Right atrium auricular region (tissue), 2 donors: ENCODE measurements around the gene GNAZ. TPM values are rescaled to one million over a fixed set of nuclear protein-coding genes. Genes with fewer than 3 reads are reported as not detected.

Experiments used
- DNase-seq: peaks from one replicate; pipeline ENCODE4 v3.0.0-alpha.2; 2019; ENCODE audit warnings: low spot score
- H3K27ac ChIP-seq, 2 donors: fragments of 200-600 bp; sonication (generic); 1 replicate in 1 of 2; 2 replicates in 1 of 2; pipeline ENCODE4 v1.5.1; 2016 to 2019
- H3K27me3 ChIP-seq, 2 donors: fragments of 200-600 bp; sonication (generic); one replicate each; pipeline versions ENCODE4 v1.5.1 to v1.6.0; 2017 to 2019
- H3K36me3 ChIP-seq: fragments of 200-600 bp; sonication (generic); one replicate; pipeline ENCODE4 v1.5.1; 2016
- H3K4me1 ChIP-seq, 2 donors: fragments of 200-600 bp; sonication (generic); one replicate each; pipeline versions ENCODE4 v1.5.1 to v1.6.0; 2017 to 2019
- H3K4me3 ChIP-seq, 2 donors: fragments of 200-600 bp; sonication (generic); 1 replicate in 1 of 2; 2 replicates in 1 of 2; pipeline ENCODE4 v1.5.1; 2017 to 2019; ENCODE audit warnings: mild to moderate bottlenecking in 1 of 2, moderate library complexity in 1 of 2
- H3K9me3 ChIP-seq, 2 donors: fragments of 200-600 bp; sonication (generic); one replicate each; pipeline ENCODE4 v1.5.1; 2019
- total RNA-seq, 2 donors: library from RNA; depleted of rRNA; stranded (reverse); fragments of >200 nt; gene quantifications; one replicate each; pipeline ENCODE4 v1.1.0, GENCODE V29; 2016
- TF ChIP-seq, protein P1 (sequence below), 2 donors: fragments of 200-600 bp; sonication (generic); IDR thresholded peaks; one replicate each; pipeline ENCODE4 v1.5.1; 2019; ENCODE audit warnings: antibody characterized with exemption in 2 of 2

Gene GNAZ
- total RNA-seq, 2 donors from 2014 or later = 1.9 to 3.2 TPM

DNA sequence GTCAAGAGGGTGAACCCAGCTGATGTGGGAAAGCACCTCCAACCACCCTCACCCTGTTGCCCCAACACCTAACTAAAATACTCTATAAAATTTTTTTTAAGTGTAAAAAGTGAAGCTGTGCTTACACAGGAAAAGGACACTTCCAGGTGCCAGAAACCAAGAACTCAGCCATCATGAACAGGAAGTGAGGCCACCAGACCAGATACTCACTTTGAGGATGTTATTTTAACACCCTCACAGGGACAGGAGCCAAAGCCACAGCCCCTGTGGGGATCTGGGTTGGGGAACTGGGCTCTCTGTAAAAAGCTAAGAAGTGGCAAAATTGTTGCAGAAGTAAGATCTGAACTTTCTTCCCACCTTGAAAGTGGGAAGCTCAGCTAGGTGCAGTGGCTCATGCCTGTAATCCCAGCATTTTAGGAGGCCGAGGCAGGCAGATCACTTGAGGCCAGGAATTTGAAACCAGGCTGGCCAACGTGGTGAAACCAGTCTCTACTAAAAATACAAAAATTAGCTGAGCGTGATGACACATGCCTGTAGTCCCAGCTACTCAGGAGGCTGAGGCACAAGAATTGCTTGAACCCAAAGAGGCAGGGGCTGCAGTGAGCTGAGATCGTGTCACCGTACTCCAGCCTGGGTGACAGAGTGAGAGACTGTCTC is 67.7 kb downstream of the GNAZ start:
- H3K9me3 ChIP-seq = no peaks in the 10 kb centered on the region
- no peak overlapping the region for H3K4me3 ChIP-seq
- no peak for DNase-seq
- TF ChIP-seq, protein P1, sequence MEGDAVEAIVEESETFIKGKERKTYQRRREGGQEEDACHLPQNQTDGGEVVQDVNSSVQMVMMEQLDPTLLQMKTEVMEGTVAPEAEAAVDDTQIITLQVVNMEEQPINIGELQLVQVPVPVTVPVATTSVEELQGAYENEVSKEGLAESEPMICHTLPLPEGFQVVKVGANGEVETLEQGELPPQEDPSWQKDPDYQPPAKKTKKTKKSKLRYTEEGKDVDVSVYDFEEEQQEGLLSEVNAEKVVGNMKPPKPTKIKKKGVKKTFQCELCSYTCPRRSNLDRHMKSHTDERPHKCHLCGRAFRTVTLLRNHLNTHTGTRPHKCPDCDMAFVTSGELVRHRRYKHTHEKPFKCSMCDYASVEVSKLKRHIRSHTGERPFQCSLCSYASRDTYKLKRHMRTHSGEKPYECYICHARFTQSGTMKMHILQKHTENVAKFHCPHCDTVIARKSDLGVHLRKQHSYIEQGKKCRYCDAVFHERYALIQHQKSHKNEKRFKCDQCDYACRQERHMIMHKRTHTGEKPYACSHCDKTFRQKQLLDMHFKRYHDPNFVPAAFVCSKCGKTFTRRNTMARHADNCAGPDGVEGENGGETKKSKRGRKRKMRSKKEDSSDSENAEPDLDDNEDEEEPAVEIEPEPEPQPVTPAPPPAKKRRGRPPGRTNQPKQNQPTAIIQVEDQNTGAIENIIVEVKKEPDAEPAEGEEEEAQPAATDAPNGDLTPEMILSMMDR (IDR thresholded peaks at IDR 0.05) = no peak
- no peaks in the 10 kb centered on the region for H3K27me3 ChIP-seq
- H3K27ac ChIP-seq = no peak overlapping the region
- peaks cover 0 to 12% of the 10 kb centered on the region in 2 donors for H3K4me1 ChIP-seq
- H3K36me3 ChIP-seq = no peaks in the 10 kb centered on the region

DNA sequence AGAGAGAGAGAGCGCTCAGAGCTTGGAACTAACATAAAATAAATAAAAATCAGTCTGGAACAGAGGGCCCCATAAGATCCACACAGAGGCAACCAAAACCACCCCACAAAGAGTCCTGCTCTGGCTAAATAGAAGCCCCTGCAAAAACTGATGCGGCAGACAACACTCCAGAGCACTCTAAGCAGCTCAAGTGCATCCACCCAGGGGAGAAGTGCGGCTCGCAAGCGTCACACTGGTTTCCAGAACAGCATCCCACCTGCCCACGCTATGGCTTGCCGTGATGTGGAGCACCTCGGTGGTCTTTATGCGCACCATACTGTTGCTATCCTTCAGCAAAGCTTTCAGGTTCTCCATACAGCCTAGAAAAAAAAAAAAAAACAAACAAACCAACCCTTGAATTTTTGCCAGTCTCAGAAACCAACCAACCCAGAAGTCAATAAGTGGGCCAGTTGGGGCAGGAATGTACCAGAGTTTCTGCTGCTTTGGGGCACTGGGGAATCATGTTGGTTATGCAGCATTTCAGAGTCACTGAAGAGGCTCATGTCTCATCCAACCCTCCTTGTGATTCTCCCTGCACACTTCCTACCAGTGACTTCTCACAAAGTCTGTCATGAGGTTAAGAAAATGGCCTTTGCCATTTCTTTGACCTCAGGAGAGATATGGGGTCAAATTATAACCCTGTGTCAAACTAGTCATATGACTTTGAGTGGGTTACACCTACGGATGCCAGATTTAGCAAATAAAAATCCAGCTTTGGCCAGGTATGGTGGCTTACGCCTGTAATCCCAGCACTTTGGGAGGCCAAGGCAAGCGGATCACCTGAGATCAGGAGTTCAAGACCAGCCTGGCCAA is 68.5 kb downstream of the GNAZ start:
- Histone ChIP-seq H3K27me3 (no peaks in the 10 kb centered on the region), H3K4me1 (peaks cover 0 to 12% of the 10 kb centered on the region in 2 donors), H3K27ac (no peak overlapping the region), H3K4me3 (no peak overlapping the region), H3K9me3 (no peaks in the 10 kb centered on the region), H3K36me3 (no peaks in the 10 kb centered on the region)
- DNase-seq = no peak
- TF ChIP-seq, protein P1 (IDR thresholded peaks at IDR 0.05) = no peak

DNA sequence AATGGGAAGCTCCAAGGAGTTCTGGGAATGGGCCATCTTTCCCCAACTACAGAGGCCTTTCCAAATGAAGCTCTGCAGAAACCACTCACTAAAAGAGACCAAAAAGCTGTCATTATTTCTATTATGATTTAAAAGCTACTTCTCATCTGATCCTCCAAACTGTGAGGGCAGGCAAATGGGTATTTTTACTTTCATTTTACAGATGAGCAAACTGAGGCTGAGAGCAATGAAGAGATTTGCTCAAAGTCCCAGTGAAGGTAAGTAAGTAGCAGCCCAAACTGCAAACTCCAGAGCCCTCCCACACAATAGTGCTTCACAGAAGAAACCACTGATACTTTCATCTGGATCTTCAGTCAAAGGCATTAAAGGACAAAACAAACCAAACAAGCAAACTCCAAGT is 70.1 kb downstream of the GNAZ start:
- H3K4me3 ChIP-seq = no peak overlapping the region
- peaks cover 0 to 21% of the 10 kb centered on the region in 2 donors for H3K4me1 ChIP-seq
- H3K27ac ChIP-seq = no peak overlapping the region
- TF ChIP-seq, protein P1 (IDR thresholded peaks at IDR 0.05) = no peak
- no peaks in the 10 kb centered on the region for H3K27me3 ChIP-seq
- no peaks in the 10 kb centered on the region for H3K9me3 ChIP-seq
- no peaks in the 10 kb centered on the region for H3K36me3 ChIP-seq
- DNase-seq = no peak

DNA sequence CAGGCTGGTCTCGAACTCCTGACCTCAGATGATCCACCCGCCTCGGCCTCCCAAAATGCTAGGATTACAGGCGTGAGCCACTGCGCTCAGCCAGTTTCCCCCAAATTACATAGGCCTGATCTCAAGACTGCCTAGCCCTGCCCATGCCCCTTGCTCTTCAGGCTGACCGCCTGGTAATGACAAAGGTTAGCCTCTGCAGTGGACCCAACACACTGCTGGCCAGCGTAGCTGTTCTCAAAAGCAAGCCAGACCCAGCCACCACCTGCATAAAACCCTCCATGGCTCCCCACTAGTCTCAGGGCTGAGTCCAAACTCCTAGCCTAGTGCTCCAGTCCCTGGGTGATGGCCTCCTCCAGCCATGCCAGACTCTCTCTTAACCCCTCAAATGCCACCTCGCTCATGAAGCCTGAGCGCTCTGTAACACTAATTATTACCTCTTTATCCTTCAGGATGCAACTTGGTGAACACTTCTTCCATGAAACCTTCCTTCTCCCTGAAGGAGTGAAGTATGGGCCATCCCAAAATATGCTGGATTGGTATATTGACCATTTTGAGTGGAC is 72.3 kb downstream of the GNAZ start:
- Histone ChIP-seq H3K4me3 (peak overlapping the region in 1 of 2 donors; percentile 32), H3K4me1 (peaks cover 0 to 29% of the 10 kb centered on the region in 2 donors), H3K36me3 (no peaks in the 10 kb centered on the region), H3K27ac (no peak overlapping the region), H3K27me3 (no peaks in the 10 kb centered on the region), H3K9me3 (no peaks in the 10 kb centered on the region)
- TF ChIP-seq, protein P1 (IDR thresholded peaks at IDR 0.05) = no peak
- no peak for DNase-seq

DNA sequence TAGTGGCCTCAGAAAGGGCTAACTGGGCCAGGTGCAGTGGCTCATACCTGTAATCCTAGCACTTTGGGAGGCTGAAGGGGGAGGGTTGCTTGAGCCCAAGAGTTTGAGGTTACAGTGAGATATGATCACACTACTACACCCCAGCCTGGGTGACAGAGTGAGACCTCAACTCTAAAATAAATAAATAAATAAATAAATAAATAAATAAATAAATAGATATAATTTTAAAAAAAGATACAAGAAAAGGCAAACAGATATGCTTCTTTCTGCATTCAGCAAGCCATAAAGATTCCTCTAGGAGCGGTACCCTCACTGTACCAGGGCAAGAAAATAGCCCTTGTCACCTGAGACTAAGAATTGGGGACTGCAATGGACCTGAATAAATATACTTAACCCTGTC is 72.8 kb downstream of the GNAZ start:
- Histone ChIP-seq H3K4me1 (peaks cover 0 to 29% of the 10 kb centered on the region in 2 donors), H3K4me3 (no peak overlapping the region), H3K9me3 (no peaks in the 10 kb centered on the region), H3K27me3 (no peaks in the 10 kb centered on the region), H3K27ac (no peak overlapping the region), H3K36me3 (no peaks in the 10 kb centered on the region)
- TF ChIP-seq, protein P1 (IDR thresholded peaks at IDR 0.05) = no peak
- no peak for DNase-seq
